GM12865 (cell line): ENCODE results near the gene KPNA2.
"Not testable (repeated sequence)": the region's sequence is repeated elsewhere in the genome, so short reads cannot be mapped to it uniquely, and the experiment has no call there.

Source experiments
- DNase-seq: peaks from one replicate; pipeline ENCODE4 v3.0.0; 2010; ENCODE audit warnings: low read depth
- H3K4me3 ChIP-seq: 2 replicates; pipeline ENCODE4 v1.5.1; 2011; ENCODE audit warnings: mild to moderate bottlenecking, low read depth, low read length, control low read depth
- TF ChIP-seq, protein P1 (sequence below): IDR thresholded peaks from 2 replicates; pipeline ENCODE4 v1.5.1; 2011; ENCODE audit warnings: low read length, control low read depth, low read depth, inconsistent platforms; ENCODE audit not compliant: insufficient read depth; ENCODE audit errors: missing control alignments

KPNA2 gene

DNA sequence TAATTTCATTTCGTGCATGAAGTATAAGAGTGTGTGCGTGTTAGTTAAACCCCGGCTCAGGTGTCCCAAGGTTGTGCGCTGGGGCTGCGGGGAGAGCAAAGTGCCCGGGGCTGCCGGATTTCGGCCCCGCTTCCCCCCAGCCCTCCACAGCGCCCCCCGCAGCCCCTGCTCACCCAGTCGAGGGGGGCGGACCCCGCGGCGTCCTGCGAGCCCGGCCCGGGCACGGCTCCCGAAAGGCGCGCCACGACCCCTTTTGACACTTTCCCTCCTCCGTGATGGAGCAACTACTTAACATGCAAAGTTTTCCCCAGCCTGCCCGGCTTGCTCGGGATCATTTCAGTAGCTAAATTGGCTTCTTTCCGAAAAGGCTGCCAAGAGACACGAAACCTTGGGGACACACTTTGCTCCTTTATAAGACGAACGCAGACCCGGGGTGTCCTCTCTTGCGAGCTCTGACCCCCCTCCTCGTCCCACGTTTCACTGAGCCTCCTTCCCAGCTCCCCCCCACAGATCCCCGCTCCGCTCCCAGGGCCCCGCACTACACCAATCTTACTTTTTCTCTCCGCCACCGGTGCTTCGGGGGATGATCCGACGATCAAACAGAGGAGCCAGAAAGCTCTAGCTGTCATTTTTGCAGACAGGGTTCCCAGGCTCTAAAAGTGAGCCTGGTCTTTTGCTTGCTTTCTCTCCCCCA, 39.8 kb upstream of the KPNA2 start:
- no peak for DNase-seq
- TF ChIP-seq, protein P1, sequence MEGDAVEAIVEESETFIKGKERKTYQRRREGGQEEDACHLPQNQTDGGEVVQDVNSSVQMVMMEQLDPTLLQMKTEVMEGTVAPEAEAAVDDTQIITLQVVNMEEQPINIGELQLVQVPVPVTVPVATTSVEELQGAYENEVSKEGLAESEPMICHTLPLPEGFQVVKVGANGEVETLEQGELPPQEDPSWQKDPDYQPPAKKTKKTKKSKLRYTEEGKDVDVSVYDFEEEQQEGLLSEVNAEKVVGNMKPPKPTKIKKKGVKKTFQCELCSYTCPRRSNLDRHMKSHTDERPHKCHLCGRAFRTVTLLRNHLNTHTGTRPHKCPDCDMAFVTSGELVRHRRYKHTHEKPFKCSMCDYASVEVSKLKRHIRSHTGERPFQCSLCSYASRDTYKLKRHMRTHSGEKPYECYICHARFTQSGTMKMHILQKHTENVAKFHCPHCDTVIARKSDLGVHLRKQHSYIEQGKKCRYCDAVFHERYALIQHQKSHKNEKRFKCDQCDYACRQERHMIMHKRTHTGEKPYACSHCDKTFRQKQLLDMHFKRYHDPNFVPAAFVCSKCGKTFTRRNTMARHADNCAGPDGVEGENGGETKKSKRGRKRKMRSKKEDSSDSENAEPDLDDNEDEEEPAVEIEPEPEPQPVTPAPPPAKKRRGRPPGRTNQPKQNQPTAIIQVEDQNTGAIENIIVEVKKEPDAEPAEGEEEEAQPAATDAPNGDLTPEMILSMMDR, result no peak

DNA sequence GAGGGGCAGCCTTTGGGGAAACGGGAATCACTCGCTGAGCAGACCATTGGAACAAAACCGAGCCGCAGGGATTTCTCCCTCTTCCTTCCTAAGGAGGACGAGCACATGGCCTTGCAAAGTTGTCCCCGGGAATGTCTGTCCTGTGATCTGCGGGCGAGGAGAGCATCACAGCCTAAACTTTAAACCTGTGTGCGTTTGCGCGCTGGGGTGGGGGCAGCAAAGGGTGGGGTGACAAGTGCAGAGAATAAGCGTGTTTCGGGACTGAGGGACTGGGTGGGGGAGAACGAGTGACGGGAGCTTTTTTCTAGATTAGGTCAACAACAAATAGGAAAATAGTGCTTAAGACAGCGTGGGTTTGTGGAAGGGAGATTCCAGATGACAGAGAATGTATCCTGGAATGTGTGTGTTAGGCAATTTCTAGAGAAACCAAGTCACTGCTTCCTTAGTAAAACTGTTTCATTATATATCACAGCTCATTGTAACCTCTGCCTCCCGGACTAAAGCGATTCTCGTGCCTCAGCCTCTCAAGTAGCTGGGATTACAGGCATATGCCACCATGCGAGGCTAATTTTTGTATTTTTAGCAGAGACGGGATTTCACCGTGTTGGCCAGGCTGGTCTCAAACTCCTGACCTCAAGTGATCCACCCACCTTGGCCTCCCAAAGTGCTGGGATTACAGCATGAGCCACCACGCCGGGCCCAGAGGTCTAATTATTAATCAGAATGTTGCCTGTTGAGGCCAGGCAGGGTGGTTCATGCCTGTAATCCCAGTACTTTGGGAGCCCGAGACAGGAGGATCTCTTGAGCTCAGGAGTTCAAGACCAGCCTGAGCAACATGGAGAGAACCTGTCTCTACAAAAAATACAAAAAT, 39.0 kb upstream of the KPNA2 start, which contains the start of gene C17orf58:
Gene C17orf58, minus strand, starts transcription at position 169 of the 871 bp plus-strand sequence. CDS start 271 bp downstream, outside the sequence.
- DNase-seq, result not testable (repeated sequence)
- H3K4me3 ChIP-seq, result peak within 1 kb of the TSS; percentile 51

More for the DNA sequence above, 39.8 kb upstream of the KPNA2 start:
- peak overlapping the region; percentile 51 for H3K4me3 ChIP-seq

DNA sequence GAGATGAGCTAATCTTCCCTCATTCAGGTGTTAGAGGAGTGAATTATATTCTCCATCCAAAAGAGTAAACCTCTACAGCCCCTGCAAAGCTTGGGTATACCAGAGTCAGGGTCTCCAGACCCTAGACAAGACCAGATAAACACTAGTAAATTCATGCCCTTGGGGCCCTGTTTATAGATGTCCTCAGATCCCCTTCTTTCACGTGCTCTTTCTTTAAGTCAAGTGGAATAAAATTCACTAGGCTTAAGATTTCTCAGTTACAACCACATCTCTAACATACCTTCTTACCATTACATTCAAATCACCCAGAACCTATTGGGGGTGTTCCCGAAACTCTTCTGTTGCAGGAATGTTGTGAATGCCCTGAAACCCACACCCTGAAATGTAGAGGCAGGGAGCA, 37.1 kb upstream of the KPNA2 start:
- DNase-seq, result no peak
- TF ChIP-seq, protein P1, result no peak
- H3K4me3 ChIP-seq, result no peak overlapping the region

DNA sequence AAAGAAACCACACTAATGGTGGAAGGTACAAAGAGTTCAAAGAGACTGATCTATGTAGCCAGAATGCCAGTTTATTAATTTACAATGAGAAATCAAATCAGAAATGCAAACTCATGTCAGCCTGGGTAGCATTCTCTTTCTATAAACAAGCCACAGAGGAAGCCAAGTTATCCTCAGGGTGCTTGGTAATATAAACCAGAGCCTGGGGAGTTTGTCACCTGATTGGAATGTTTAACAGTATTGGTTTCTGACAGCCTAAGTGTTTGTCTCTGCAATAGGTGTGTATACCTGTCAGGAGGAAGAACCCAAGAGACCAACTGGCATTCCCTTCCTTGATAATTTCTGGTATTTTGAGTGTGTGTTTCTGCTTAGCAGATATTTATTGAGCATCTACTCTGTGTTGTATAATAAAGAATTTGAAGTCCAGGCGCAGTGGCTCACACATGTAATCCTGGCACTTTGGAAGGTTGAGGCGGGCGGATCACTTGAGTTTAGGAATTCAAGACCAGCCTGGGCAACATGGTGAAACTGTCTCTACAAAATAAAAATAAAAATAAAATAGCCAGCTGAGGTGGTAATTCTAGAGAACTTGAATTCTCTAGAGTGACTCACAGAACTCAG, 36.1 kb upstream of the KPNA2 start:
- TF ChIP-seq, protein P1, result no peak
- no peak for DNase-seq
- no peak overlapping the region for H3K4me3 ChIP-seq

DNA sequence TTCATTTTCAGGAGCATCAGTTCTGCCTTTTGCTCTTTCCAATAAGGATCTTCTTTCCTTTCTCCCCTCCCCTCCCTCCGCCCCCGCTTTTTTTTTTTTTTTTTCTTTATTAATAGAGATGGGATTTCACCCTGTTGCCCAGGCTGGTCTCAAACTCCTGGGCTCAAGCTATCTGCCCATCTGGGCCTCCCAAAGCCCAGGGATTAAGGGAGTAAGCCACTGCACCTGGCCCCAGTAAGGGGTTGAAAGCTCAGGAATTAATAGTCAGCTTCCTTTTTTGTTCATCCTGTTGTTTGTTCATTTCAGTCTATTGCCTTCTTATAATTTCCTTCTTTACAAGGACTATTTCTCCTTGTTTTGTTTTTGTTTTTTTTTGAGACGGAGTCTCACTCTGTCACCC, 31.3 kb upstream of the KPNA2 start:
- TF ChIP-seq, protein P1, result no peak
- H3K4me3 ChIP-seq, result no peak overlapping the region
- DNase-seq, result no peak

DNA sequence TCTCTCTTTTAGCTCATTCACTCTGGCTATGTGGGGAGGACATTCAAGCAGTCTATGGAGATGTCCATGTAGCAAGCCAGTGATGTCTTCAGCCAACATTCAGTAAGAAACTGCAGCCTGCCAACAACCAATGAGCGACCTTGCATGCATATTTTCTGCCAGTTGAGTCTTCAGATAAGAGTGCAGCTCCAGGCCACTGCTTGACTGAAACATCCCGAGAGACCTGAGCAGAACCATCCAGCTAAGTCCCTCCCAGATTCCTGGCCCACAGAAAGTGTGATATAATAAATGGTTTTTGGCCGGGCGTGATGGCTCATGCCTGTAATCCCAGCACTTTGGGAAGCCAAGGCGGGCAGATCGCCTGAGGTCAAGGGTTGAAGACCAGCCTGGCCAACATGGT, 28.7 kb upstream of the KPNA2 start:
- DNase-seq, result no peak

More for the DNA sequence above, 28.7 kb upstream of the KPNA2 start:
- no peak overlapping the region for H3K4me3 ChIP-seq
- TF ChIP-seq, protein P1, result no peak
